PC-3 (cell line): Measurements from ENCODE around the gene CYB561D2.

ENCODE experiments used
- EZH2 ChIP-seq: fragments of 300-600 bp; sonication (generic); IDR thresholded peaks from one replicate; pipeline ENCODE4 v1.6.1; 2017; ENCODE audit warnings: antibody characterized with exemption, mild to moderate bottlenecking, low read length; ENCODE audit not compliant: unreplicated experiment
- EZH2phosphoT487 ChIP-seq: fragments of 300-600 bp; sonication (generic); IDR thresholded peaks from 2 replicates; pipeline ENCODE4 v1.6.1; 2018; ENCODE audit warnings: mild to moderate bottlenecking, antibody characterized with exemption, low read length, borderline replicate concordance
- TF ChIP-seq, protein P1 (sequence below): fragments of 300-600 bp; sonication (generic); conservative IDR thresholded peaks from 2 replicates; pipeline ENCODE4 v1.5.1; 2017; ENCODE audit warnings: antibody characterized with exemption, low read depth, mild to moderate bottlenecking, low read length

DNA sequence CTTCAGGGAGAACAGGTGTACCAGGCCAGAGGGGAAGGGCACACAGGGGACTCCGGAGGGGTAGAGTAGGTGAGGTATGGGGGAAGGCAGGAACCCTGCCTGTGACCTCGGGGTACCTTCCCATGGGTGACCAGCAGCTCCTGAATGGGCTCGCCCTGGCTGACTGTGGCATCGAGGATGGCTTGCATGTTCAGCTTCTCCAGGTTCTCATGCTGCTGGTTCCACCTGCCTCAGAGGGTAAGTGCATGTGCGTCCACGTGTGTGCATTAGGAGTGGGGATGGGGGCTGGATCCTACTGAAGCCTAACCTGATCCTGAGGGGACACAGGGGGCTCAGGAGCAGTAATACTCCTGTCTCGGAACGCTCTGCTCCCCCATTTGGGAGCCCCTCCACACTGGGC, 5.7 kb upstream of the CYB561D2 start:
- TF ChIP-seq, protein P1, sequence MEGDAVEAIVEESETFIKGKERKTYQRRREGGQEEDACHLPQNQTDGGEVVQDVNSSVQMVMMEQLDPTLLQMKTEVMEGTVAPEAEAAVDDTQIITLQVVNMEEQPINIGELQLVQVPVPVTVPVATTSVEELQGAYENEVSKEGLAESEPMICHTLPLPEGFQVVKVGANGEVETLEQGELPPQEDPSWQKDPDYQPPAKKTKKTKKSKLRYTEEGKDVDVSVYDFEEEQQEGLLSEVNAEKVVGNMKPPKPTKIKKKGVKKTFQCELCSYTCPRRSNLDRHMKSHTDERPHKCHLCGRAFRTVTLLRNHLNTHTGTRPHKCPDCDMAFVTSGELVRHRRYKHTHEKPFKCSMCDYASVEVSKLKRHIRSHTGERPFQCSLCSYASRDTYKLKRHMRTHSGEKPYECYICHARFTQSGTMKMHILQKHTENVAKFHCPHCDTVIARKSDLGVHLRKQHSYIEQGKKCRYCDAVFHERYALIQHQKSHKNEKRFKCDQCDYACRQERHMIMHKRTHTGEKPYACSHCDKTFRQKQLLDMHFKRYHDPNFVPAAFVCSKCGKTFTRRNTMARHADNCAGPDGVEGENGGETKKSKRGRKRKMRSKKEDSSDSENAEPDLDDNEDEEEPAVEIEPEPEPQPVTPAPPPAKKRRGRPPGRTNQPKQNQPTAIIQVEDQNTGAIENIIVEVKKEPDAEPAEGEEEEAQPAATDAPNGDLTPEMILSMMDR: no peak
- TF ChIP-seq EZH2: no peak
- TF ChIP-seq EZH2phosphoT487: no peak
